ENCODE measurements around the gene RELCH.

RELCH gene

DNA sequence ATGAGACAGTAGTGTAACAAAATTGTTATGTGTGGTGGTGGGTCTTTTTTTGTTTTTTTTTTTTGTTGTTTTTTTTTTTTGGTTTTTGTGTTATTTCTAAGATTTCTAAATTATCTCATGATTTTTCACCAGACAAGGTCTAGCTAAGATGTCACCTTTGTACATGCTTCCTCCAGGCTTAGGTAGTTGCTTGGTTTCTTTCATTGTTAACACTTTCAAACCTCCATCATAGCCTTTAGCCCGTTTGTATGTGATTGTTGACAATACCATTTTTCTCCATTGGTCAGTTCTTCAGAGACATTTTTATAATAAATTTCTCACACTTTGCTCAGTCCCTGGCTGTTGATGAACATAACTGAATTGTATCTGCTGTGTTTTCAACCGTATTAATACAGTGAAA is 2.2 kb downstream of the RELCH start:
- no peak for DNase-seq (ENCODE audit: extremely low read depth in 1 of 2, low read depth in 1 of 2)

DNA sequence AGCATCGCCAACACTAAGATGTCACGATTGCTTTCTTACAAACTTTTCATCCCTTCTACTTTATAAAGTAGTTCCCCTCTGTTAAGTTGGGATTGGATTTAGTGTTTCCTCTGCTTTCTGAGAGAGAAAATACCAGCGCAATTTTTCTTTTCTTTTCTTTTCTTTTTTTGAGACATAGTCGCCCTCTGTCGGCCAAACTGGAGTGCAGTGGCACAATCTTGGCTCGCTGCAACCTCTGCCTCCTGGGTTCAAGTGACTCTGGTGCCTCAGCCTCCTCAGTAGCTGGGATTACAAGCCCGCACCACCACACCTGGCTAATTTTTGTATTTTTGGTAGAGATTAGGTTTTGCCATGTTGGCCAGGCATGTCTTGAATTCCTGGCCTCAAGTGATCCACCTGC is 9.0 kb downstream of the RELCH start:
- DNase-seq (ENCODE audit: extremely low read depth in 1 of 2, low read depth in 1 of 2) = no peak

DNA sequence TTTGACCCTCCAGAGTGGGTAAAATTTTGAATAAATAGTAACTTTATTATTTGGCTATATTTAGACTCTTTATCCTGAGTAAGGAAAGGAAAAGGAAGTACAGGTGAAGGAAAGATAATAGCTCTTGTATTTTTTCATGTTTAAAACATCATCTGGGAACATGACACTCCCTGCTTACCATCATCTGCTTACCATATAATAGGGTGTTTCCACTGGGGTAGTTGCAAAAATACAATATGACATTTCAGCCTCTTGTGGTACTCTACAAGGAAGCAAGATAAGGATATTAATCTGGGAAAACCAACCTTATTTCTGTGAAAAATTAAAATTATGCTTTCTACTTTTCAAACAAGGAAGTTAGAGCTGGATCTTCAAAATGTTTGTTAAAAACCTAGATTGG is 9.9 kb downstream of the RELCH start:
- DNase-seq (ENCODE audit: extremely low read depth in 1 of 2, low read depth in 1 of 2) = no peak

DNA sequence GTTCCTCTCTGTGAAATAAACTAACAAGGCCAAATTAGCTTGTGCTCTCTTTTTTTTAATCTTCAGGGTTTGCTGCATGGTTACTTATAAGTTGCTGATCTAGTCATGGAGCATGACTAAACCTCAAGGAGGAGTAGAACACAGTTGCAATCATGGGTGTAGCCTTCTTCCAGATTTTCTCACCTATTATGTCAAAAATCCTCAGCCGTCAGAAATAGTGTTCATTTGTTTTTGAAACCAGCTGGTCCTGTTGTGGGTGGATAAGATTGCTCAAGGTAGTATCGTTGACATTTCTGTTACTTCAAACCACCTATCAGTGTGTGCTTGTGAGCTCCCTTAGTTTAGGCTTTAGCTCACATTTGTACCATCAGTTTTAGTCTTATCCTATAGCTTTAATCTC is 11.2 kb downstream of the RELCH start:
- no peak for DNase-seq (ENCODE audit: extremely low read depth in 1 of 2, low read depth in 1 of 2)

DNA sequence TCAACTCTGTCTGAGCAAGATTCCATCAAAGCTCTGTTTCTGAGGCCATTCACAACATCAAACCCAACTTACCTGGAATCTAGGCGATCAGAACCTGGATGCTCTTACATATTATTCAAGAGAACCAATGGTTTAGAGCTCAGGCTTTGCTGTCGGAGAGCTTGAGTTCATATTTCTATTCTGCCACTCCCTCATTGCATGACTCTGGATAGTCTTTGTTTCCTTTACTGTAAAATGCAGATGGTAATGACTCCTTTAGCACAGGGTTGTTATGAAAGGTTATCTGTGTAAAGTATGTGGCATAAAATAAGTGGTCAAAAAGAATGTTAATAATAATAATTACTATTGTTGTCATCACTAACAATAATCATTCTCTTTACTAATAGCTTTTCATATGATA is 12.6 kb downstream of the RELCH start:
- DNase-seq (ENCODE audit: extremely low read depth in 1 of 2, low read depth in 1 of 2) = no peak

DNA sequence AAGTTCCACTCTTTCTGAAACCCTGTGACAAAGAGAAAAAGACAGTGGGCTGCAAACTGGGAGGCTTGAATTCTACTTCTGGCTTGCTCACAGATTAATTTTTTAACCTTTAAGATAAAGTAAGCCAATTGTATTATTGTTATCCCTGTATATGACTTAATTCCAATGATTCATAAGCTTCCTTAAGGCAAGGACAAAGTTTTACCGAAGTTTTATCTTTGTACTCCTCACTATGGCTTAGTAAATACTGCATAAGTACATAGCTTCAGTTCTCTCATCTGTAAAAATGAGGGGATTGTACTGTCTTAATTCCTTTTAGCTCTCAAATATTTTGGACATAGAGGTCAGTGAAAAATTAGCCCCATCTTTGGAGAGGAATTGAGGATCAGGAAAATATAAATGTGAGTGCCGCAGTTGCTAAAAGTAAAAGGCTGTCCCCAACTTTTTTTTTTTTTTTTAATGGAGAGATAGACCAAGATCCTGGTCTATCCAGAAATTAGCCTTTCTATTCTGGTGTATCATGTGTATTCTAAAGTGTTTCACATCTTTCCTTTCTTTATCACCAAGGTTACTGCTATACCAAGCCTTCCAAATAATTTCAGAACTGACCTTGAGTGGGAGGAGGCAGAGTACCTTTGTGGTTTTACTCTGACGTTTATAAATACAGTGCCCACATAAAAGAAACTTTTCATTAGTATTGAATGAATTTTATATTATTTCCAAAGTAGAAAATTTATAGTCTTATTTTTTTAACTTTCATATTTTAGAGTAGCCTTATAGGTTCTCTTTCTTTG is 13.3 kb downstream of the RELCH start:
- no peak for DNase-seq (ENCODE audit: extremely low read depth in 1 of 2, low read depth in 1 of 2)

DNA sequence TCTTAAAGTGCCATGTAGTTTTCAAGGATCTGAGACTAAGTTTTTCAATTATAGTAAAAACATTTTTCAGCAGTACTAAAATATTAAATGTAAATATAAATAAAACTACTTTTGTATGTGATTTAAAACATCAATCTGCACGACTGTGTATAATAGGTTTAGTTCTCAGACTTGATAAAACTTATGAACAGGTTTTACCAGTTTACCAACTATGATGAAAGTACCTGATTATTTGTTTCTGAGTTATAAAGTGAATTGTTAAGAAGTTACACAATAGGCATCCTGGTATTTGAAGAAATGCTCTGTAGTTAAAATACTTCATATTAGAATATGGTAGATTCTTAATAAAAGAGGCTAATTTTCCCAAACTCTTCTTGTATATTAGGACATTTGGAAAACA is 14.8 kb downstream of the RELCH start:
- DNase-seq (ENCODE audit: extremely low read depth in 1 of 2, low read depth in 1 of 2) = no peak

DNA sequence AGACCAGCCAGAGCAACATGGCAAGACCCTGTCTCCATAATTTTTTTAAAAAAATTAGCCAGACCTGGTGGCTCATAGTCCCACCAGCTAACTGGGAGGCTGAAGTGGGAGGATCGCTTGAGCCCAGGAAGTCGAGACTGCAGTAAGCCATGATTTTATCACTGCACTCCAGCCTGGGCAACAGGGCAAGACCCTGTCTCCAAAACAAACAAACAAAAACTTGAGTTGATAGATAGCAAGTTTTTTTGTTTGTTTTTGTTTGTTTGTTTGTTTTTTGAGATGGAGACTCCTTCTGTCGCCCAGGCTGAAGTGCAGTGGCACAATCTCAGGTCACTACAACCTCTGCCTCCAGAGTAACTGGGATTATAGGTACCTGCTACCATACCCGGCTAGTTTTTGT is 18.8 kb downstream of the RELCH start:
- no peak for DNase-seq (ENCODE audit: extremely low read depth in 1 of 2, low read depth in 1 of 2)

DNA sequence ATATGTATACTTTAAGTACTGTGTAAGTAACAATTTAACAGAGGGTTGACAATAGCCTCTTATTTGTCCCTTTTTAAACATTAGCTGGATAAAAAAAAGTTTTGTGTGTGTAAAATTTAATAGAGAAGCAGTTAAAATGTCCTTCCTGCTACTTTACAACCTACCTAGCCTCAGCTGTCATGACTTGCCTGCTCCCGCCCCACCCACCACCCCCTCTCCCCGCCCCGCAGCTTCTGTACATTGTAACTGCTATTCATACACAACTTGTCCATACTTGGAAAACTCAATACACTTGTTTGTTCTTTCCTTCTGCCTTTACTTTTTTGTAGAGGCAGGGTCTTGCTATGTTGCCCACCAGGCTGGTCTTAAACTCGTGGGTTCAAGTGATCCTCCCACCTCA is 19.5 kb downstream of the RELCH start:
- no peak for DNase-seq (ENCODE audit: extremely low read depth in 1 of 2, low read depth in 1 of 2)

DNA sequence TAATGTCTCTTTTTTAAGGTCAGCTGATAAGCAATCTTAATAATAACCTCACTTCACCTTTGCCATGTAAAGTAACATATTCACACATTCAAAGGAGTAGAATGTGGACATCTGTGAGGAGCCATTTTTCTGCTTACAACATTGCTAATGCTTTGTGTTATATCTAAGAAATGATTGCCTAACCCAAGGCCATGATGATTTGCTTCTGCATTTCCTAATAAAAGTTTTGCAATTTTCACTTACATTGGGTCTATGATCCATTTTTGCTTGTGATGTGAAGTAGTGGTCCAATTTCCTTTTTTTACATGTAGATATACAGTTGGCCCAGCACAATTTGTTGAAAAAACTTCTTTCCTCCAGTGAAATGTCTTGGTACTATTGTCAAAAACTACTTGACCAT is 22.0 kb downstream of the RELCH start:
- DNase-seq (ENCODE audit: extremely low read depth in 1 of 2, low read depth in 1 of 2) = no peak

DNA sequence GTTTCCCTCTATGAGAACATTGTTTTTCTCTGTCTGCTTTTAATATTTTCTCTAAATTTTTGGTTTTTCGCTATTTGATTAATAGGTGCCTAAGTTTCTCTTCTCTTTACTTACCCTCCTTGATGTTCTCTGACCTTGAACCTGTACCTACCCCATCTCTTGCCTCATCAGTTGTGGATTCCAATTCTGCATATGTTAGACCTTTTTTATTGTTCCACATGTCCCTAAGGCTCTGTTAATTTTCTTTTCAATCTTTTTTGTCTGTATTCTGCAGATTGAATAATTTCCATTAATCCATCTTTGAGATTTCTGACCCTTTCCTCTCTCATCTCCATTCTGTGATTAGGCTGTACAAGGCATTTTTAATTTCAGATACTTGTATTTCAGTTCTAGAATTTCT is 23.1 kb downstream of the RELCH start:
- no peak for DNase-seq (ENCODE audit: extremely low read depth in 1 of 2, low read depth in 1 of 2)

DNA sequence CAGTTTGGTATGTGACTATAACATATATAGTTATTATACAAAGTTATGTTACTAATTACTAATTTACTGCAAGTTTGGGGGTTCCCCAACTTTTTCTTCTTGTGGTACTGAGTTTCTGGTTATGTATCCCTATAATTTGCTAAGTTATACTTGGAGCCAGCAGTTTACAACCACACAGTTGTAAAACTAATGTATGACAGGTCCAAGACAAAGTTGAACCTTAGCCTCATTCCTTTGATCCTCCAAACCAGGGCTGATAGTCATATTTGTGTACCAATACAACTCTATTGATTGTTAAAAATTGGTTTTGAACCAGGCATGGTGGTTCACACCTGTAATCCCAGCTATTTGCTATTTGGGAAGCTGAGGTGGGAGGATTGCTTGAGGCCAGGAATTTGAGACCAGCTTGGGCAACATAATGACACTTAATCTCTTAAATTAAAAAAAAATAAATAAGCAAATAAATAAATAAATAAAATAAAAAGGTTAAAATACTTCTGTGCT is 24.3 kb downstream of the RELCH start:
- no peak for DNase-seq (ENCODE audit: extremely low read depth in 1 of 2, low read depth in 1 of 2)

DNA sequence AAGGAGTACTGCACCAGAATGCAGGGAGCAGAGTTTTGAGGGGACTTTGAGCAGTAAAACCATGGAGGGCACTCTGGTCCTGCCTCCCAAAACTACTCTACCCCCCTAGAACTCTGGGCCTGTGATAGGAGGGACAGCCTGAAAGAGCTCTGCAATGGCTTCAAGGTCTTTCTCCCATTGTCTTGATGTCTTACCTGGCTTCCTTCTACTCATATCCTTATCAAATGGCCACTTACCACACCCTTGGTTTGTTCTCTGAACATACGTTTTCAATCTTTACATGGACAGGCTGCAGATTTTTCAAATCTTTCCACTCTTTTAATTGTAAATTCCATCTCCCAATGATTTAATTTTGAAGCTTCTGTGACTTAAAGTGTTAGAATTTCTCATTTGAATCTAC is 27.7 kb downstream of the RELCH start:
- DNase-seq (ENCODE audit: extremely low read depth in 1 of 2, low read depth in 1 of 2) = no peak

DNA sequence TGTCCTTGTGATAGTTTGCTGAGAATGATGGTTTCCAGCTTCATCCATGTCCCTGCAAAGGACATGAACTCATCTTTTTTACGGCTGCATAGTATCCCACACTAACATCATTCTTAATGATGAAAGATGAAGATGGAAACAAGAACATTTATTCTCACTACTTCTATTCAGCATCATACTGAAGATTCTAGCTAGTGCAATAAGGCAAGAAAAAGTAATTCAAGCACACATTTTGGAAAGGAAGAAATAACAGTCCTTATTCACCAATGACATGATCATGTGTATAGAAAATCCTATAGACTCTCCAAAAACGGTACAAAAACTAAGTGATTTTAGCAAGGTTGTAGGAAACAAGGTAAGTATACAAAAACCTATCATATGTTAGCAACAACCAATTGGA is 37.2 kb downstream of the RELCH start:
- no peak for DNase-seq (ENCODE audit: extremely low read depth in 1 of 2, low read depth in 1 of 2)

DNA sequence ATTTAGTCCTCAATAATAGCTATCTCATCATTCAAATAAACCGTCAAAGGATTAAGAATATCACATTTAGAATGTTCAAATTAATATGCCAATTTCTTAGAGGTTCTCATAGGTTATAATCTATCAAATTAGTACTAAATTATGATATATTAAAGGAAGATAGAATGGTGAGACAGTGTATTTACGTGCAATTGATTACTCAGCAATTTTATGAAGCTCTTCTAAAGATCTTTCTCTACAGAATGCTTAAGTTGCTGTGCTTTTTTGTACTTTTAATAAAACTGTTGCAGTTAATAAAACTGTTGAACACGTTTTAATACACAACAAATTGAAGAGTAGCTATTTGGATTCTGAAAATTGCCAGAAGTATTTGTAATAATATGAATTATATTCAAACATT is 39.0 kb downstream of the RELCH start:
- no peak for DNase-seq (ENCODE audit: extremely low read depth in 1 of 2, low read depth in 1 of 2)

DNA sequence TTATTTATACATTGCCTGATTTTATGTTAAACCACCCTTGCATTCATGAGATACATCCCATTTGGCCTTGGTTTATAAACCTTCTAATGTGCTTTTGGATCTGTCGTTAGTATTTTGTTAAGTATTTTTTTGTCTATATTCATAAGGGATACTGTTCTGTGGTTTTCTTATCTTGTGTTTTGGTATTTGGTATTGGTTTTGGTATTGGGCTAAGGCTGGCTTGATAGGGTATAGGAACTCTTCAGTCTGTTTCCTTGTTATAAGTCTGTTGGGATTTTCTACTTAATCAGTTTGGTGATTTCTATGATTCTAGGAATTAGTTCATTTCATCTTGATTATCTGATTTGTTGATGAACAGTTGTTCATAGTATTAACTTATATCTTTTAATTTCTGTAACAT is 49.2 kb downstream of the RELCH start:
- no peak for DNase-seq (ENCODE audit: extremely low read depth in 1 of 2, low read depth in 1 of 2)

DNA sequence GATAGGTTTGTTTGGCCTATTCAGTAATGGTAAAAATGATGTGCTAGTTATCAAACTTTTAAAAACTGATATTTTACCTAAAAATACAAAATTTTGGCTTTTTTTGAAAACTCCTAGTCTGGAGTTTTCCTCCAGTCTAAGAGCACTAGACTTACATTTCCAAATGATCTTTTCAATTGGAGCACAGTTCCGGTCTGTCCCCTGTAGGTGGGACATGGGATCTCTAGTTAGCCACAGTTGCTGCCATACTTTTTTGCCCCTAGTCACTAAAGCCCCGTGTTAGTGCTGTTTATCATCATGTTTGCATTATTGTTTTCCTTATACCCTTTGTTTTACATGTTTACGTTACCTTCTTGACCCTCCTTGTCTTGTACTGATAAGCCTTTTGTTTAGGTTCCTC is 52.4 kb downstream of the RELCH start:
- DNase-seq (ENCODE audit: extremely low read depth in 1 of 2, low read depth in 1 of 2) = no peak

DNA sequence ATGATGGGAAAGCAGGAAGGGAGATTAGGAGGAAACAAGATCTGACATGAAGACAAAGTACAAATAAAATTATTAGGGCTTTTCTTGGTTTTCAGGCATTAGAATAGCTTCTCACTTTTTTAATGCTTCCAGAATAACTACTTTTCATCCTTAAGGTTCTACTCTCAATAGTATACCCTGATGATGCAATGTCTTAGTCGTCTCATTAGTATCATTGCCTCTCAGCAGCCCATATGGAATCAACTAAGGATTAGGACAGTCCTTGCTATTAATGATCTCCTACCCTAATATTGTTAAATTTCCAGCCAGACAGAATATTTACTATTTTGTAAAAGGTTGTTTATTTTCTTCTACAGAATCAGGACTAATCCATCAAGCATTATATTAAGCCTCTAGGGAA is 55.9 kb downstream of the RELCH start:
- no peak for DNase-seq (ENCODE audit: extremely low read depth in 1 of 2, low read depth in 1 of 2)

DNA sequence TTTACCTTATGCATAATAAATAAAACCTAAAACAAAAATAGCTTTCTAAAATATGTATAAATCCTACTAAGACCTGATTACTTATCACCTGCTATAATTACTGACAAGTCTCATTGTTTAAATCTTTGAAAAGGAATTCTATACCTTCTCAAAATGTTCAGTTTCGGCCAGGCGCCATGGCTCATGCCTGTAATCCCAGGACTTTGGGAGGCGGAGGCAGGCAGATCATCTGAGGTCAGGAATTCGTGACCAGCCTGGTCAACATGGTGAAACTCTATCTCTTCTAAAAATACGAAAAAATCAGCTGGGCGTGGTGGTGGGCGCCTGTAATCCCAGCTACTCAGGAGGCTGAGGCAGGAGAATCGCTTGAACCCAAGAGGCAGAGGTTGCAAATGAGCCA is 58.1 kb downstream of the RELCH start:
- DNase-seq (ENCODE audit: extremely low read depth in 1 of 2, low read depth in 1 of 2) = no peak

DNA sequence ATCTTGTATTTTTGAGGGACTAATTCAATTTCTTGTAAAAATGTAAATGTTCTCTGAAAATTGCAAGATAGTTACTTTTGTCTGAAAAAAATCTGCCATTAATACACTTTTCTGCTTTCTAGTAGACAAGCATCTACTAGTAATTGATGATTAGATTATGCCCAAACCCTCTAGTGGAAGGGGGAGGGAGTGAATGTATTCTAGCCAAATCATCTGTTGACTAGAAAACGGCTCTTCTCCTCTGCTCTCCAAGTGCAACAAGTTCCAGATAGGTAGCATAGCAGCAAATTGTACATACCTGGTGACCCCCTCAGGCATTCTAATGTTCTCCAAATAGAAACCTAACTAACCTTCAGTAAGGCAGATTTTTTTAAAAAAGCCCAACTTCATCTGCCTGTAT is 58.6 kb downstream of the RELCH start:
- DNase-seq (ENCODE audit: extremely low read depth in 1 of 2, low read depth in 1 of 2) = no peak

DNA sequence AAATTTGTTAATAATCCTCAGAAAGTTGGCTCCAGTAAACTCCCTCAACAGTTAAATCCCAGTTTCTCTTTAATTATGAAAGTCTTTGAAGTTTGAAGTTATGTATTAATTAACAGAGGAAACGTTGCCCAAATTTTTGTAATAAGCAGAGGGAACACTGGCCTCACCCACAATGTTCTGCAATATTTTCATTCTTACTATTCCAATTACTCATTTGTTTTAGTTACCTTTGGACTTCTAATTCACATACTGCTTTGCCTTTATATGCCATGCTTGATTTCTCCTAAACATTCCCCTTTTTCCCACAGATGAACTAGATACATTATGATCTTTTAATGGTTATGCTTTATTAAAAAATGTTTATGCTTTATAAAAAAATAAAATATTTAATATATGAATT is 61.3 kb downstream of the RELCH start:
- DNase-seq (ENCODE audit: extremely low read depth in 1 of 2, low read depth in 1 of 2) = no peak

DNA sequence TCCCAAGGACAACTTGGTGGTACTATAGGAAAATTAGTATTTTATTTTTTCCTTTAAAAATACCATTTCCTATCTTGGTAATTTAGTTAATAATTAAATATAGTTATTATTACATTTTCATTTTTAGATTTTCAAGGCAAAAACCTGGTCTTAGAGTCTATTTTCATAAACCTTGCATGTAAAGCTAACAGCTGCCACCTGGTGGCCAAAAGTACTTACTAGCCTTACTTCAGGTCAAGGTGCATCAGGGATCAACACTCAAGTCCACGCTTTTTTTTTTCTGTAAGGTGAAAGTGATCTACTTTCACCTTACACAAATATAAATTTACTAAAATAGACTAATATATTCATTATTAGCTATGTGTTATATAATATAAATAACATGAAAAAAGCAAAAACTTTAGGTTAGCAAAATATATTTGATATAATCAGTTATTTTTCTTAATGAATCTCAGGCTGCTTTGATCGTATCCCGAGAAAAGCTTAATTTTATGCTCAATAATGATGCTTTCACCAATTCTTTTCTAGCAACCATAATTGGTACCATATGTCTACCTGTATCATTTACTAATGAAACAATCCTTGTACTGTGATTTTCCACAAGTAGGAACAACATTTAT is 62.5 kb downstream of the RELCH start:
- peak; percentile 41 to 49 for DNase-seq (ENCODE audit: extremely low read depth in 1 of 2, low read depth in 1 of 2)

DNA sequence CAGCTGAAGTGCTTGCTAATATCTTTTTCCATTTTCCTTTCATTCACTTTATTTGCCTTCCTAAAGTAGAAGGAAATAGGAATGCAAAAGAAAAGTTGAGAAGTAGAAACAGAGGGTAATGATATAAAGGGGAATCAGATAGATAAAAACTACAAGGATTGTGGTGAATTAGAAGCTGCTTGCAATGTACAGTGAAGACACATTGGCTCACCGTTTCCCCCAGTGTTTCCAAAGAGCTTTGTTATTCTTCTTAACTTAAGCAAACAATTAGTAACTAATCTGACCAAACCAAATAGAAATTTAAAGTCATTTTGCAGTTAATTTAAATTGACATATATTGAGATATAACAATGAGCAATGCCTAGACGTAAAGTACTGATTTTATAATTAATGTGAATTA is 63.4 kb downstream of the RELCH start:
- DNase-seq (ENCODE audit: extremely low read depth in 1 of 2, low read depth in 1 of 2) = no peak
